Dermis blood vessel endothelial cell (primary cell): ENCODE data around the gene WDR1. TPM values are rescaled to one million over a fixed set of nuclear protein-coding genes. Genes with fewer than 3 reads are reported as not detected.
A peak's percentile ranks its signal among the peaks of the same experiment; 100 is the strongest.

ENCODE experiments used
- DNase-seq: peaks from one replicate; pipeline ENCODE4 v3.0.0; 2010
- total RNA-seq: library from RNA; depleted of rRNA; stranded (reverse); fragments of >200 nt; gene quantifications from 2 replicates; pipeline ENCODE4 v1.2.3, GENCODE V29; 2014

Gene WDR1
- total RNA-seq = 344 and 584 TPM in 2 replicates

- peak; percentile 97 for DNase-seq
Measured at GRCh38 chr4:10116569-10117358, at the start of gene WDR1. WDR1 (minus strand) TSS chr4:10116799; CDS start chr4:10116666, 133 bp downstream.

DNA sequence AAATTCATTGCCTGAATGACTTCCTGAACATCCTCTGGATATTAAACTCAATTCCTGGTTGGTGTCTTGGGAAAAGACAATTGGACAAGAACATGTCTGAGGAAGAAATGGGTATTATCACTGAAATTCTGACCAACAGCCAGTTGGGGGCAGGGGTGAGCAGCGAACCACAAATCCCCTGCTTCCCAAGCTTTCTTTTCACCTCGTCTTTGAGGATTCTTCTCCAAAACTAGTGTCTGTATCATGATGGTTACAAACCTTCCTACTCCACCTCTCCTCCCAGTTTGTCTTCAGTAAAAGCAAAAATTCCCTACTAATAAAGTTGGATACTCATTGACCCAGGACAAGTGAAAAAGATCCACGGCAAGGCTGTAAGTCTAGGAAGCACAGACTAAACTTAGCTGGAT, 48.3 kb upstream of the WDR1 start:
- peak; percentile 77 for DNase-seq

DNA sequence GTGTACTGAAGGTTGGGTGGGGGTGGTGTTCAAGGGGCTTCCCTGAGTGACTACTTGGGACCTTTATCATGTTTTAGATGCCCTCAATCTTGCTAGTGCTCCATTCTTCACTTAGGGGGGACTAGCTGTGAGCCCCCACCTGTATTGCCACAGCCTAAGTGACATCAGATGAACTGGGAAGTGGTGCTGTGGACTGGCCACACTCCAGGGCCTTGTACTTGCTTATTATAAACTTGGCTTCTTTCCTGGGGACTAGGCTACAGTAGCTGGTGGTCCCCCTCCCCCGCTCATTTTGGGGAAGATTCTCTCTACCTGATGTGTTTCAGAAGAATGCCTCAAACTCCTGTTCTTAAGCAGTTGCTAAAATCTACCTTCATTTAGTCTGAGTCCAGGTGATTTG, 46.7 kb upstream of the WDR1 start:
- no peak for DNase-seq

- no peak for DNase-seq
Measured at GRCh38 chr4:10162341-10163000, 45.9 kb upstream of the WDR1 start.

- DNase-seq = no peak
Measured at GRCh38 chr4:10161840-10162239, 45.2 kb upstream of the WDR1 start.

DNA sequence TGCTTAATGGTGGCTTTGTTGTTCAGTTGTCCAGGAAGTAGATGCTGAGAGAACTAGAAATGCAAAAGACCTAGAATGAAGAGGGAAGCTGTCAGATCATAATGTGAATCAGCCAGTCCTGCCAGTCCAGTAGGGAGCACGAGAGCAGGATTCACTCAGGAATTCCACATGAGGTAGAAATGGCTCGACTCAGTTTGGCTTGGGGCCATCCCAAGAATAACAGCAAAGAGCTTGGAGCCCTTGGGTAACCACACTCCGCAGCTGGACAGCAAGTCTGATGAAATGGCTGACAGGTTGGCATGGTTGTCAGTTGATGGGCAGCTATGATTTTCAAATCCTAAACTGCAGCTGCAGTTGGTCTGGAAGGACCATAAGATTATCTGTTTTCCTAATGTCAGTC, 44.5 kb upstream of the WDR1 start:
- DNase-seq = no peak

GRCh38 chr4:10160281-10160856, 43.8 kb upstream of the WDR1 start:
- peak; percentile 74 for DNase-seq

DNA sequence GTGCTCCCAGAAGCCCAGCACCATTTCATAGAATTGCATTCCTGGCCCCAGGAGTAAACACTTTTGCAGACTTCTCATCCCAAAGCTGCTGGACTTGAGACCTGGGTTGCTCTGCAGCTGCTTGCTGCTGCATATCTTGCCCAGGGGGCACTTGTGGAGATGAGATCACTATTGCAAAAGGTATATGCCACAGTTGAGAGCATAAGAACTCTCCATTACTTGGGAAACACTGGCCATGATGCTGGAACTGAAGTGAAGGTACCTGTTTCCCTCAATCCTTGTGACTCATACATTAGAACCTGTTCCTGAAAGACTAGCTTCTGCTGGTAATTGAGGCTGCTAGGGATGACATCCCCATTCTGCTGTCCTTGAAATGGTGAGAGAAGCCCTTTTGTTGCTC, 43.1 kb upstream of the WDR1 start:
- no peak for DNase-seq

GRCh38 chr4:10158333-10158942, 41.8 kb upstream of the WDR1 start:
- peak; percentile 20 for DNase-seq

DNA sequence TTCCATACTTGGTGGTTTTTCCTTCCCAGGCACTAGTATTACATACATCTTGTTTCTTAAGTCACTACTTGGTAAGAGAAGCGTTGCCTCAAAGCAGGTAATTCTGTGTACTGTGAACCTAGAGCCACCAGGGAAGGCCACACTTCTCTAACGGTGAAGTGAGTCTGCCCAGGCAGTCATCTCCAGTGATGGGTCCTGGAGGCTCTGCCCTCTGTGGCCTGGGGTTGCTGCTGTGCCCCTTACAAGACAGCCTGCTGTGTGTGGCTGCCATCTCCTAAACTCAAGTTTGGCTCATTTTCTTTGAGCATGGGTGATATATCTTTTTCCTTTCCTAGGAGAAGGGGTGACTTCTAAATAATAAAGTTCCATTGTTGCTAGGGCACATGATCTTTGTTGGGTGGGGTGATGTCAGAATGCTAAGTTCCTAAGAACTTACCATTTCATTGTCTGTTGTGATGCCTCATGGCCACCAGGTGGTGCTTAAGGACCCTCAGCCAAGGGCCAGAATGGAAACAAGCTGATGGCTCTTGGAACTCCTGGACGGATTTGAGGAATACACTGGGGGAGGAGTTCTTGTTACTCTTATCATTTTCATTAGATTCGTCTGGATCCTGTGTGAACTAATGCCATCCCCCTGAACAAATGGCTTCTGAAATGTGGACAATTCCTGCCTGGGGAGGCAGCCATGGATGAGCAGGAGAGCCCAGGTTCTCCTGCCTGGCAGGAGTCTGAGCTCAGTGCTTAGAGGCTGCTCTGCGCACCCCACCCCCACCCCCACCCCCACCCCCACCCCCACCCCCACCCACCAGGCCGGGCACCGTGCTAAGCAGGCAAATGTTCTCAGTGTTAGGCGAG, 41.1 kb upstream of the WDR1 start:
- peak; percentile 88 for DNase-seq

- DNase-seq = no peak
Measured at GRCh38 chr4:10154241-10154640, 37.6 kb upstream of the WDR1 start.

DNA sequence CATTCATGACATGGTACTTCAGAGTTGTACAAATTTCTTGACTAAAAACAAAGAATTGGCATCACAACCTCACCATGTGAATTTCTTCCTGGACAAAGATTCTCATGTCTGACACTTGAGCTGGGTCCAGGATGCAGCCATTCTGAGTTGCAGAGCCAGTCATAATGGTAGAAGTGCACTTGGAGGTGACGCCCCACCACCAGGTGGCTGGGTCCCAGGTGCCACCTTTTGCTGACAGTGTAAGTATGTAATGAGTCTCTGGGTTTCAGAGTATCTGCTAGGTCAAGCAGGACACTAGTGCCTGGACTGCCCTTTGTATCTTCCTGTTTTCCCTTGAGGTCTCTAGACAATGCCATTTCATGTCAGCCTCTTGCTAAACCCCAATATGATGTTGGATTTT, 36.6 kb upstream of the WDR1 start:
- no peak for DNase-seq

- no peak for DNase-seq
Measured at GRCh38 chr4:10151182-10151581, 34.6 kb upstream of the WDR1 start.

DNA sequence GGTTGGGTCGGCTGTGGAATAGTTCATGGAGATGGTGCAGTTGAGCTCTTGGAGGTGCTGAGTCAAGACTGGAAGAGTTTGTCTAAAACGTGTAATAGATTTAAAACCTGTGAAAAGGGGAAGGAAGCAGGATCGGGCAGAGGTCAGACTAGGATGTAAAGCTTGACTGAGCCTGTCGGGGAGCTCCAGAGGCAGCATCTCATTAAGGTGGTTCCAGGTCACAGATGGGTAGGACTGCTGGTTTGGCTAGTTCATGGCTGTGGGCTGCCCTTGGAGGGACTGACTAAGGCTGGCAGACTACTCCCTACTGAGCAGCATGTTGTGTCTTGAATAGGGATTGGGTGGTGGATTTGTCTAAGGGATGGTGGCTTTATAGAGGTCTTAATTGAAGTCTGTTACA, 28.4 kb upstream of the WDR1 start:
- no peak for DNase-seq

- no peak for DNase-seq
Measured at GRCh38 chr4:10144479-10144878, 27.9 kb upstream of the WDR1 start.

- no peak for DNase-seq
Measured at GRCh38 chr4:10143171-10143570, 26.6 kb upstream of the WDR1 start.

DNA sequence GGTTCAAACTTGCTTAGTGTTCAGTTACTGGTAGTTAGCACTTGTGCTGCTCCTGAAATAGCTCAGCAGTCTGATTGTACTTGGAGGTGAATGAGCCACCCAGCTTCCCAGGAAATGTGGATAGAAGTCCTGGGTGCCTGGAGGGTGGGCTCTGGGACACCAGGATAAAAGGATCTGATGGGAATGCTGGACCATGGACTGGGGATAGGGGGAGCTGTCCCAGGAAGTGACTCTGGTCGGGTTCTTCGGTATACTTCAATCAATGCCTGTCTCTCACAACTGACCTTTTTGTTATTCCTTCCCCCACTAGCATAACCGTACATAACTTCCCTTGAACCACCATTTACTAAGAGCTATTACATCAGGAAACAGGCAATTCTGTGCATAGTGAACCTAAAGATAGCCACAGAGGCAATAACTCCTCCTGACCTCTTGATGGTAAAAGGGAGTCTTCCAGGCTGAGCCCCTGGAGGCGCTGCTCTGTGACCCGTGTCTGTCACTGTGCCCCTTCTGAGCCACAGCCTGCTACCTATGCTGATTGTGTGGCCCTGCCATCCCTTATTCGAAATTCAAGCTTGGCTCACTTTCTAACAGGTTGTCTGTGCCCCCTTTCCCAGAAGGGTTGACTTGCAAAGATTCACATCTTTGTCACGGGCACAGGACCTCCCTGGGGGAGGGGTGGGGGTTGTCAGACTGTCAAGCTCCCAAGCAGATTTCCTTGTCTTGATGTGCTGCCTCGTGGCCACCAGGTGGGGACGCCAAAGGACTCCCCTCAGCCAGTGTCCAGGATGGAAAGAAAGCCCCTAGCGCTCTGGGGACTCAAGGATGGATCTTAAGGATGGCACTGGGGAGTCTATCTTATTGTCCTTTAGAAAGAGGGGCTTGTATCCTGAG, 24.5 kb upstream of the WDR1 start:
- no peak for DNase-seq

GRCh38 chr4:10139518-10139917, 22.9 kb upstream of the WDR1 start:
- no peak for DNase-seq

DNA sequence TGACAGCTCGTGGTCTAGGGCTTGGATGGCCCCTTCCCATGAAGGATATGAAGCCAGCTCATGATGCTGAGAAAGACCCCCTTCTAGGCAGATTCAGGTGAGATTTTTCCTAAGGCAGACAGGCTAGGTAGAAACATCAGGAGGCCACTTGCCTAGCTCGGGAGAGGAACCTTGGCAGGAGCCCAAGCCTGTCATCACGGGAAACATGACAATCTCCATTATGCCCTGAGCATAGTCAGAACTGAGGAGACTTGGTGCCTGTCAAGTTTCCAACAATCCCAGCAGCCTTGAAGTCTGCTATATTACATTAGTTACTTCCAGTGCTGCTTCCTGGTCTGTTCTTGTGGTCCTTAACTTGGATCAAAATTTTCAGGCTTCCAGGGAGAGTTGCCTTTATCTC, 18.7 kb upstream of the WDR1 start:
- no peak for DNase-seq

GRCh38 chr4:10134141-10134540, 17.5 kb upstream of the WDR1 start:
- DNase-seq = no peak

- DNase-seq = no peak
Measured at GRCh38 chr4:10131202-10131601, 14.6 kb upstream of the WDR1 start.
